Calu3 (cell line): ENCODE measurements around the gene FAM47C. TPM values are rescaled to one million over a fixed set of nuclear protein-coding genes. Genes with fewer than 3 reads are reported as not detected.
A peak's percentile ranks its signal among the peaks of the same experiment; 100 is the strongest.
"Not testable (repeated sequence)": the region's sequence is repeated elsewhere in the genome, so short reads cannot be mapped to it uniquely, and the experiment has no call there.

Experiments
- BruUV-seq: library from RNA; stranded (reverse); fragments of 400-500 nt; replicated peaks from 2 replicates; lab custom pipeline; 2021; lab: Mats Ljungman, UMichigan
- CTCF ChIA-PET: fragments of 300-600 bp; sonication (Branson Sonifier 250); formaldehyde crosslinking; loops from one replicate; lab custom pipeline; 2022; ENCODE audit warnings: antibody characterized with exemption; lab: Charles Lee
- DNase-seq: peaks from one replicate; pipeline ENCODE4 v3.0.0; 2022
- H3K27ac Mint-ChIP-seq: one replicate; pipeline ENCODE4 v1.8.0; 2022; ENCODE audit warnings: mixed read lengths; ENCODE audit not compliant: unreplicated experiment
- H3K27me3 Mint-ChIP-seq: one replicate; pipeline ENCODE4 v1.8.0; 2022; ENCODE audit warnings: mixed read lengths; ENCODE audit not compliant: unreplicated experiment
- H3K36me3 Mint-ChIP-seq: one replicate; pipeline ENCODE4 v1.8.0; 2022; ENCODE audit warnings: mild to moderate bottlenecking, moderate library complexity, mixed read lengths; ENCODE audit not compliant: insufficient read depth, unreplicated experiment
- H3K4me1 Mint-ChIP-seq: one replicate; pipeline ENCODE4 v1.8.0; 2022; ENCODE audit warnings: mild to moderate bottlenecking, low read depth, mixed read lengths; ENCODE audit not compliant: unreplicated experiment
- H3K4me3 Mint-ChIP-seq: one replicate; pipeline ENCODE4 v1.8.0; 2022; ENCODE audit warnings: mild to moderate bottlenecking, low read depth, moderate library complexity, mixed read lengths; ENCODE audit not compliant: unreplicated experiment
- H3K9me3 Mint-ChIP-seq: one replicate; pipeline ENCODE4 v1.8.0; 2022; ENCODE audit warnings: low read depth, mixed read lengths; ENCODE audit not compliant: unreplicated experiment
- CTCF ChIP-seq: fragments of 200-600 bp; IDR thresholded peaks from one replicate; pipeline ENCODE4 v1.8.0; 2022; ENCODE audit warnings: antibody characterized with exemption; ENCODE audit not compliant: unreplicated experiment
- intact Hi-C: fragments of 100-400 bp; cut with micrococcal nuclease; formaldehyde crosslinking; loops from one replicate; pipeline ENCODE4 v1.10.0; 2022; ENCODE audit not compliant: unreplicated experiment
- total RNA-seq: library from RNA; stranded (reverse); gene quantifications from 2 replicates; pipeline ENCODE4 v1.2.3, GENCODE V29; 2022

The FAM47C gene
- total RNA-seq, 1 experiment from 2014 or later = not detected

GRCh38 chrX:37042956-37043885 lies 35.1 kb downstream of the FAM47C start:
- H3K27ac Mint-ChIP-seq, H3K27me3 Mint-ChIP-seq, H3K4me3 Mint-ChIP-seq, DNase-seq, intact Hi-C loops, BruUV-seq, H3K9me3 Mint-ChIP-seq, CTCF ChIA-PET, H3K36me3 Mint-ChIP-seq, H3K4me1 Mint-ChIP-seq: not testable (repeated sequence)

GRCh38 chrX:37047776-37048175 lies 39.6 kb downstream of the FAM47C start:
- CTCF ChIA-PET = no interaction called here
- BruUV-seq = no TSS peak
- H3K9me3 Mint-ChIP-seq = no peaks in the 10 kb centered on the region
- H3K27ac Mint-ChIP-seq = no peak overlapping the region
- no peaks in the 10 kb centered on the region for H3K36me3 Mint-ChIP-seq
- no peak for DNase-seq
- no peak overlapping the region for H3K4me3 Mint-ChIP-seq
- intact Hi-C loops = no loop called here
- no peaks in the 10 kb centered on the region for H3K4me1 Mint-ChIP-seq
- H3K27me3 Mint-ChIP-seq = no peaks in the 10 kb centered on the region
- TF ChIP-seq CTCF = no peak

GRCh38 chrX:37057572-37057971 lies 49.4 kb downstream of the FAM47C start:
- not testable (repeated sequence) for BruUV-seq

GRCh38 chrX:37060999-37061398 lies 52.8 kb downstream of the FAM47C start:
- H3K9me3 Mint-ChIP-seq = no peaks in the 10 kb centered on the region
- BruUV-seq = no TSS peak
- CTCF ChIA-PET = no interaction called here
- no peak overlapping the region for H3K4me3 Mint-ChIP-seq
- no peak for TF ChIP-seq CTCF
- H3K27ac Mint-ChIP-seq = no peak overlapping the region
- no peaks in the 10 kb centered on the region for H3K36me3 Mint-ChIP-seq
- intact Hi-C loops = loop anchor here (2.0 kb wide), 1 partner anchor 76 kb away; no protein-coding TSS in a partner anchor
- H3K4me1 Mint-ChIP-seq = no peaks in the 10 kb centered on the region
- DNase-seq = peak; percentile 57
- no peaks in the 10 kb centered on the region for H3K27me3 Mint-ChIP-seq

More at GRCh38 chrX:37057572-37057971, 49.4 kb downstream of the FAM47C start:
- H3K4me3 Mint-ChIP-seq, H3K27ac Mint-ChIP-seq, intact Hi-C loops, CTCF ChIA-PET, H3K4me1 Mint-ChIP-seq, H3K36me3 Mint-ChIP-seq, H3K27me3 Mint-ChIP-seq, DNase-seq, H3K9me3 Mint-ChIP-seq: not testable (repeated sequence)
